NCI-H146 treated with DMSO at 0.1 percent for 48 hours (cell line): ENCODE results near the gene DHRS4L2.
"Not testable (repeated sequence)": the region's sequence is repeated elsewhere in the genome, so short reads cannot be mapped to it uniquely, and the experiment has no call there.

Source experiments
- DNase-seq: peaks from one replicate; lab custom pipeline; 2025; ENCODE audit not compliant: unreplicated experiment; lab: John Stamatoyannopoulos, UW

Gene DHRS4L2

GRCh38 chr14:23970283-23970659 lies 18.5 kb upstream of the DHRS4L2 start:
- not testable (repeated sequence) for DNase-seq

- not testable (repeated sequence) for DNase-seq
Measured at GRCh38 chr14:23973178-23973577, 15.6 kb upstream of the DHRS4L2 start.

- not testable (repeated sequence) for DNase-seq
Measured at GRCh38 chr14:23974041-23974440, 14.7 kb upstream of the DHRS4L2 start.

- DNase-seq: not testable (repeated sequence)
Measured at GRCh38 chr14:23977208-23977607, 11.5 kb upstream of the DHRS4L2 start.

DNA sequence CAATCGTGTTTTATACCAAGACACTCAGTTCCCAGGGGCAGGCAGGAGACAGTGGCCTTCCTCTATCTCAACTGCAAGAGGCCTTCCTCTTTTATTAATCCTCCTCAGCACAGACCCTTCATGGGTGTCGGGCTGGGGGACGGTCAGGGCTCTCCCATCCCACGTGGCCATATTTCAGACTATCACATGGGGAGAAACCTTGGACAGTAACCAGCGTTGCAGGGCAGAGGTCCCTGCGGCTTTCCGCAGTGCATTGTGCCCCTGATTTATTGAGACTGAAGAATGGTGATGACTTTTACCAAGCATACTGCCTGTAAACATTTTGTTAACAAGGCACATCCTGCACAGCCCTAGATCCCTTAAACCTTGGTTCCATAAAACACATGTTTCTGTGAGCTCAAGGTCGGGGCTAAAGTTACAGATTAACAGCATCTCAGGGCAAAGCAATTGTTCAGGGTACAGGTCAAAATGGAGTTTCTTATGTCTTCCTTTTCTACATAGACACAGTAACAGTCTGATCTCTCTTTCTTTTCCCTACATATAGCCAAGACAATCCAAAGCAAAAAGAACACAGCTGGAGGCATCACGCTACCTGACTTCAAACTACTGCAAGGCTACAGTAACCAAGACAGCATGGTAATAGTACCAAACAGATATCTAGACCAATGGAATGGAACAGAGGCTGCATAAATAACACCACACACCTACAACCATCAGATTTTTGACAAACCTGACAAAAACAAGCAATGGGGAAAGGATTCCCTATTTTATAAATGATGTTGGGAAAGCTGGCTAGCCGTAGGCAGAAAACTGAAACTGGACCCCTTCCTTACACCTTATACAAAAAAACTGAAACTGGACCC lies 6.5 kb upstream of the DHRS4L2 start:
- not testable (repeated sequence) for DNase-seq

DNA sequence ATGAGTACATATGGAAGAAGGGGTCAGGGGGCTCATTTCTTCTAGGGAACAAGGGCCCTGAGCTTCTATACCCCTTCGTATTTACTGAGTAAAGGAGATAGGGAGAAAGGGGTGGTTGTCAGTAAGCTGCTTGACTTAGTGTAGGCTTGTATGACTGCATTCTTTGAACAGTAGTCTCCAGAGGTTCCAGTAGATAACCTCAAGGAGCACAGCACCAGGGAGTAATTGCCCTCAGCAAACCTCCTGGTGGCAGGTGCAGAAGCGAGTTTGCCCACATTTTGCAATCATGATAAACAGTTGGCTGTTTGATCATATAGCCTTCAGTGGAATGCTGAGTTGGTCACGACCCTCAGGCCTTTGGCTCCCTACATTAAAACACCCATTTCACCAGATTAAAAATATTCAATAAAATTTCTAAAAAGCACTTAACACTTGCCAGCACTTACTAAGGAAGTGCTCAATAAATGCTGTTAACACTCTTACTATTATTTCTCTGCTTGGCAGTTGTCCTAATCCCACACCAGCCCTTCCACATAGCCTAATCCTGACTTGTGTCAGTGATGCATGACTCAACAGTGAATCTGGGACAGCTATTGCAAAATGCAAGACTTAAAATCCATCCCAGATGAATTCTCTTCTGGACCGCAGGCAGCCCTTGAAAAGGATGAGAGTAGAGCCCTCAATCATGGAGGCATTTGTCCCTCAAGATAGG lies 3.7 kb upstream of the DHRS4L2 start:
- DNase-seq: no peak

DNA sequence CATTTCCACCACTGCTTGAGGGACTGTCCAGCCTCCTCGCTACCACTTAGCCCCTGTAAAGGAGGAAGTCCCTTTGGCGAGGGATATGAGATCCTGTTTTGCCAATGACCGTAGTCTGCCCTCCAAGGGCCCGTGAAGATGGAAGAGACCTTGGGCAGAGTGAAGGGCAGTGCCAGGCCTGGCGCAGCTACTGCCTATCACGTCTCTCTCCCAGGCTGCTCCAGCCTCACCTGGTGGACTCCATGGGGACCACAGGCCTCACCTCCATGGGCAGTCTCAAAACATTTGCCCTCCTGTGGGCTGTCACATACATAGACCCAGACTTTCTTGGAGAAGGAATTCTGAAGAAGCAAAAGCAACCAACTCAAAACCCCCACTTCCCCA lies 514 bp upstream of the DHRS4L2 start:
- not testable (repeated sequence) for DNase-seq

GRCh38 chr14:23989734-23990445 lies 1.2 kb downstream of the DHRS4L2 start:
- DNase-seq: not testable (repeated sequence)

- not testable (repeated sequence) for DNase-seq
Measured at GRCh38 chr14:23990961-23991360, 2.2 kb downstream of the DHRS4L2 start.

- not testable (repeated sequence) for DNase-seq
Measured at GRCh38 chr14:23993042-23993441, 4.3 kb downstream of the DHRS4L2 start.

GRCh38 chr14:23996009-23996408 lies 7.3 kb downstream of the DHRS4L2 start:
- DNase-seq: not testable (repeated sequence)

DNA sequence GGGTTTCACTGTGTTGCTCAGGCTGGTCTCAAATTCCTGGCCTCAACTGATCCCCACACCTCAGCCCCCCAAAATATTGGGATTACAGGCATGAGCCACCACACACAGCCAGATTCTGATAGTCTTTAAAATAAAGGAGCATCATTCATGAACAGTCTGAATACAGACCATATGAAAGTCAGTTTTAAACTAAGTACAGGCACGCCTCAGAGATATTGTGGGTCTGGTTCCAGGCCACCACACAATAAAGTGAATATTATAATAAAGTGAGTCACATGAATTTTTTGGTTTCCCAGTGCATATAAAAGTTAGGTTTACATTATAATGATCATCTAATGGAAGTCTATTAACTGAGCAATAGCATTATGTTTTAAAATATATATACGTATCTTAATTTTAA lies 8.1 kb downstream of the DHRS4L2 start:
- not testable (repeated sequence) for DNase-seq

DNA sequence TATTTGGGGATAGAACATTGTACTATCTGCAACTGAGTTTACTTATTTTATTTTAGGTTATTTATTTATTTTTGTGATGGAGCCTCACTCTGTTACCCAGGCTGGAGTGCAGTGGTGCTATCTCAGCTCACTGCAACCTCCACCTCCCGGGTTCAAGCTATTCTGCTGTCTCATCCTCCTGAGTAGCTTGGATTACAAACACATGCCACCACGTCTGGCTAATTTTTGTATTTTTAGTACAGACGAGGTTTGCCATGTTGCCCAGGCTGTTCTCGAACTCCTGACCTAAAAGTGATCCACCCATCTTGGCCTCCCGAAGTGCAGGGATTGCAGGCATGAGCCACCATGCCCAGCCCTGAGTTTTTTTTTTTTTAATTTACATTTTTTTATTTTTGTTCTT lies 10.9 kb downstream of the DHRS4L2 start:
- DNase-seq: not testable (repeated sequence)

- DNase-seq: not testable (repeated sequence)
Measured at GRCh38 chr14:24001078-24001477, 12.3 kb downstream of the DHRS4L2 start.

- not testable (repeated sequence) for DNase-seq
Measured at GRCh38 chr14:24001679-24002078, 12.9 kb downstream of the DHRS4L2 start.

GRCh38 chr14:24006471-24006816 lies 17.7 kb downstream of the DHRS4L2 start:
- not testable (repeated sequence) for DNase-seq

GRCh38 chr14:24006817-24007652 lies 18.3 kb downstream of the DHRS4L2 start:
- DNase-seq: peak; percentile 0

DNA sequence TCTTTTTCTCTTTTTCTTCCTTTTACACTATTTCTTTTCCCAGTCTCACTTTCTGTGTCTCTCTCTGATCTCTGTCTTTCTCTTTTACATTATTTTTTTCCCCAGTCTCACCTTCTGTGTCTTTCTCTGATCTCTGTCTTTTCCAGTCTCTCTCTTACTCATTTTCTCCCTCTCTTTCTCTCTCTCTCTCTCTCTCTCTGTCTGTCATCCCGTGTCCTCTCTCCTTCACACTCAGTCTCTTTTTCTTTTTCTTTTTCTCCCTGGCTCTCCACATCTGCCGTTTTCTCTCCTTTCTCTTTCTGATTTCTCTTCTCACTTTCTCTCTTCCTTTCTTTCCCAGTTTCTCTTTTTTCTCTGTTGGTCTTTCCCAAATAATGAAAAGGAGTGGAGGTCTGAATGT lies 22.3 kb downstream of the DHRS4L2 start:
- DNase-seq: no peak

GRCh38 chr14:24012726-24013273 lies 24.1 kb downstream of the DHRS4L2 start:
- DNase-seq: peak; percentile 3
